GM08714 (cell line): ENCODE measurements around the gene COL4A6.
"Not testable (repeated sequence)": the region's sequence is repeated elsewhere in the genome, so short reads cannot be mapped to it uniquely, and the experiment has no call there.

Experiments
- H3K4me3 ChIP-seq: fragments of 200-500 bp; sonication (Bioruptor generic); 2 replicates; pipeline ENCODE4 v1.5.1; 2014; ENCODE audit warnings: mild to moderate bottlenecking, low read length, inconsistent platforms
- ZNF274 ChIP-seq: IDR thresholded peaks from 2 replicates; pipeline ENCODE4 v1.6.1; 2012; ENCODE audit warnings: mild to moderate bottlenecking, low read depth, low read length

COL4A6 gene

GRCh38 chrX:108435261-108435660 lies 3.0 kb downstream of the COL4A6 start:
- TF ChIP-seq ZNF274, result no peak
- H3K4me3 ChIP-seq, result no peak overlapping the region

GRCh38 chrX:108426262-108426661 lies 12.0 kb downstream of the COL4A6 start:
- no peak overlapping the region for H3K4me3 ChIP-seq
- no peak for TF ChIP-seq ZNF274

GRCh38 chrX:108420481-108420880 lies 17.7 kb downstream of the COL4A6 start:
- TF ChIP-seq ZNF274, result no peak
- H3K4me3 ChIP-seq, result no peak overlapping the region

- no peak for TF ChIP-seq ZNF274
- H3K4me3 ChIP-seq, result no peak overlapping the region
These were observed 18.8 kb downstream of the COL4A6 start for GRCh38 chrX:108419401-108419800.

- no peak for TF ChIP-seq ZNF274
- no peak overlapping the region for H3K4me3 ChIP-seq
These were observed 21.0 kb downstream of the COL4A6 start for GRCh38 chrX:108417257-108417656.

GRCh38 chrX:108415891-108416290 lies 22.3 kb downstream of the COL4A6 start:
- TF ChIP-seq ZNF274, result no peak

GRCh38 chrX:108415146-108415545 lies 23.1 kb downstream of the COL4A6 start:
- no peak for TF ChIP-seq ZNF274
- no peak overlapping the region for H3K4me3 ChIP-seq

More at GRCh38 chrX:108415891-108416290, 22.3 kb downstream of the COL4A6 start:
- H3K4me3 ChIP-seq, result no peak overlapping the region

- TF ChIP-seq ZNF274, result no peak
- H3K4me3 ChIP-seq, result no peak overlapping the region
These were observed 25.4 kb downstream of the COL4A6 start for GRCh38 chrX:108412783-108413182.

- H3K4me3 ChIP-seq, result no peak overlapping the region
- TF ChIP-seq ZNF274, result no peak
These were observed 38.6 kb downstream of the COL4A6 start for GRCh38 chrX:108399418-108400165.

- no peak for TF ChIP-seq ZNF274
- no peak overlapping the region for H3K4me3 ChIP-seq
These were observed 40.4 kb downstream of the COL4A6 start for GRCh38 chrX:108397627-108398391.

GRCh38 chrX:108396986-108397385 lies 41.2 kb downstream of the COL4A6 start:
- TF ChIP-seq ZNF274, result no peak
- H3K4me3 ChIP-seq, result no peak overlapping the region

- TF ChIP-seq ZNF274, result no peak
- H3K4me3 ChIP-seq, result no peak overlapping the region
These were observed 41.9 kb downstream of the COL4A6 start for GRCh38 chrX:108396188-108396891.

GRCh38 chrX:108390976-108391717 lies 47.1 kb downstream of the COL4A6 start:
- not testable (repeated sequence) for H3K4me3 ChIP-seq

- H3K4me3 ChIP-seq, result no peak overlapping the region
- no peak for TF ChIP-seq ZNF274
These were observed 53.4 kb downstream of the COL4A6 start for GRCh38 chrX:108384783-108385182.

GRCh38 chrX:108380222-108380621 lies 58.0 kb downstream of the COL4A6 start:
- no peak for TF ChIP-seq ZNF274
- no peak overlapping the region for H3K4me3 ChIP-seq

GRCh38 chrX:108376821-108377220 lies 61.4 kb downstream of the COL4A6 start:
- H3K4me3 ChIP-seq, result not testable (repeated sequence)

GRCh38 chrX:108375591-108375990 lies 62.6 kb downstream of the COL4A6 start:
- H3K4me3 ChIP-seq, result not testable (repeated sequence)
